ENCODE measurements around the gene RASA4B.

DNA sequence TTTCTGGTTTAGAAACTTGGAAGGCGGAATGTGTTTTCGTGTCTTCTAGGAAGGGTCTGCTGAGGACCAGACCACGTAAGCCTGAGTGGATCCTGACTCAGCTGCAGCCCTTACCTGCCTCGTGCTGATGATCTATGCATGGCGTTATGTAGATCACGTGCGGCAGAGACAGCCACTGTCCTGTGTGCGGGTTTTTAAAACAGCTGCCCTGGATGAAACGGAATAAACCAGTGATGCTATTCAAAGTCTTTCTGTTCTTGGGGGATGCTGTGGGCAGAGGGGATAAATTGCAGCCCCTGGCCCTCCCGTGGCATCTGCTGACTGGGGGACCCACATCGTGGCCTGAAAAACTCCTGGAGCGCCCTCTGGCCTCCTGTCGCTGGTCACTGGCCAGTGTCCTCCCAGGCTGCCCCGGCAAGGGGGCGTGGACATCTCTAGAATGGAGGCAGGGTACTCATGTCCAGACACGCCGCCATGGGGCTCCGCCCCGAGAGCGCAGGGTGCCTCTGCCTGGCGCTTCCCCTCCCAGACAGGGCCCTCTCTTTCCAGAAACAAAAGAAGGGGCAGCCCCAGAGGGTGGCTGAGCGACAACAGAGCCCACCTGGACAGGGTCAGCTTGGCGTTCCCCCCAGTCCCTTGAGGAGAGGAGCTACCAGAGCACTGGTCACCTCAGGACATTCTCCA, 66.1 kb downstream of the RASA4B start:
- TF ChIP-seq, protein P1, sequence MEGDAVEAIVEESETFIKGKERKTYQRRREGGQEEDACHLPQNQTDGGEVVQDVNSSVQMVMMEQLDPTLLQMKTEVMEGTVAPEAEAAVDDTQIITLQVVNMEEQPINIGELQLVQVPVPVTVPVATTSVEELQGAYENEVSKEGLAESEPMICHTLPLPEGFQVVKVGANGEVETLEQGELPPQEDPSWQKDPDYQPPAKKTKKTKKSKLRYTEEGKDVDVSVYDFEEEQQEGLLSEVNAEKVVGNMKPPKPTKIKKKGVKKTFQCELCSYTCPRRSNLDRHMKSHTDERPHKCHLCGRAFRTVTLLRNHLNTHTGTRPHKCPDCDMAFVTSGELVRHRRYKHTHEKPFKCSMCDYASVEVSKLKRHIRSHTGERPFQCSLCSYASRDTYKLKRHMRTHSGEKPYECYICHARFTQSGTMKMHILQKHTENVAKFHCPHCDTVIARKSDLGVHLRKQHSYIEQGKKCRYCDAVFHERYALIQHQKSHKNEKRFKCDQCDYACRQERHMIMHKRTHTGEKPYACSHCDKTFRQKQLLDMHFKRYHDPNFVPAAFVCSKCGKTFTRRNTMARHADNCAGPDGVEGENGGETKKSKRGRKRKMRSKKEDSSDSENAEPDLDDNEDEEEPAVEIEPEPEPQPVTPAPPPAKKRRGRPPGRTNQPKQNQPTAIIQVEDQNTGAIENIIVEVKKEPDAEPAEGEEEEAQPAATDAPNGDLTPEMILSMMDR (IDR thresholded peaks at IDR 0.05; ENCODE audit: low read depth, low read length) = 0 out of 2 replicates have a peak, but pooled peaks have one; percentile 15
- TF ChIP-seq EZH2phosphoT487 (IDR thresholded peaks at IDR 0.05; ENCODE audit: low read depth) = no peak
